Smooth muscle cell (in vitro differentiated cells): ENCODE results near the gene PCSK7. TPM values are rescaled to one million over a fixed set of nuclear protein-coding genes. Genes with fewer than 3 reads are reported as not detected.

Experiments
- DNase-seq: peaks from one replicate; lab custom pipeline; 2025; ENCODE audit not compliant: unreplicated experiment; lab: John Stamatoyannopoulos, UW
- H2AFZ ChIP-seq: fragments of 200-600 bp; sonication (generic); 2 replicates; pipeline ENCODE4 v1.6.0; 2016; ENCODE audit warnings: antibody characterized with exemption, low read depth, mild to moderate bottlenecking
- H3F3A ChIP-seq: fragments of 200-600 bp; sonication (generic); 2 replicates; pipeline ENCODE4 v1.6.0; 2017; ENCODE audit warnings: antibody characterized with exemption, low read depth
- H3K27ac ChIP-seq: fragments of 200-600 bp; sonication (generic); 2 replicates; pipeline ENCODE4 v1.5.1; 2016; ENCODE audit warnings: low read depth, mild to moderate bottlenecking
- H3K27me3 ChIP-seq: fragments of 200-600 bp; sonication (generic); 2 replicates; pipeline ENCODE4 v1.6.1; 2016; ENCODE audit warnings: low read depth, mild to moderate bottlenecking
- H3K36me3 ChIP-seq: fragments of 200-600 bp; sonication (generic); 2 replicates; pipeline ENCODE4 v1.5.1; 2016; ENCODE audit warnings: low read depth
- H3K4me1 ChIP-seq: fragments of 200-600 bp; sonication (generic); 2 replicates; pipeline ENCODE4 v1.5.1; 2016; ENCODE audit warnings: low read depth
- H3K4me2 ChIP-seq: fragments of 200-600 bp; sonication (generic); 2 replicates; pipeline ENCODE4 v1.6.0; 2016; ENCODE audit warnings: mild to moderate bottlenecking
- H3K4me3 ChIP-seq: fragments of 200-600 bp; sonication (generic); 2 replicates; pipeline ENCODE4 v1.5.1; 2016; ENCODE audit warnings: mild to moderate bottlenecking
- H3K79me2 ChIP-seq: fragments of 200-600 bp; sonication (generic); 2 replicates; pipeline ENCODE4 v1.6.0; 2016; ENCODE audit warnings: low read depth, mild to moderate bottlenecking
- H3K9ac ChIP-seq: fragments of 200-600 bp; sonication (generic); 2 replicates; pipeline ENCODE4 v1.6.0; 2016; ENCODE audit warnings: low read depth
- H3K9me3 ChIP-seq: fragments of 200-600 bp; sonication (generic); replicated peaks from 2 replicates; pipeline ENCODE4 v1.5.1; 2016; ENCODE audit warnings: low read depth
- H4K20me1 ChIP-seq: fragments of 200-600 bp; sonication (generic); 2 replicates; pipeline ENCODE4 v1.6.0; 2016; ENCODE audit warnings: low read depth
- CTCF ChIP-seq: fragments of 200-600 bp; sonication (generic); IDR thresholded peaks from 2 replicates; pipeline ENCODE4 v1.5.1; 2017; ENCODE audit warnings: borderline replicate concordance, mild to moderate bottlenecking, antibody characterized with exemption; ENCODE audit not compliant: insufficient read depth, poor library complexity, severe bottlenecking
- WGBS: methylation state at CpG from one replicate; pipeline ENCODE4 v1.1.7; 2016; ENCODE audit warnings: low lambda C conversion rate; 5-methylcytosine and 5-hydroxymethylcytosine counted together
- polyA plus RNA-seq: library from polyadenylated mRNA; unstranded; fragments of >200 nt; fragmentation: Nextera tagmentation; extraction: Ambion mirVana; gene quantifications from 2 replicates; pipeline ENCODE4 v1.2.1, GENCODE V29; 2016
- total RNA-seq: library from RNA; depleted of rRNA; stranded (reverse); fragments of >200 nt; gene quantifications from 2 replicates; pipeline ENCODE4 v1.2.3, GENCODE V29; 2014

The PCSK7 gene
- total and polyA plus RNA-seq, 2 experiments from 2014 or later, result 20.8 to 23.5 TPM

DNA sequence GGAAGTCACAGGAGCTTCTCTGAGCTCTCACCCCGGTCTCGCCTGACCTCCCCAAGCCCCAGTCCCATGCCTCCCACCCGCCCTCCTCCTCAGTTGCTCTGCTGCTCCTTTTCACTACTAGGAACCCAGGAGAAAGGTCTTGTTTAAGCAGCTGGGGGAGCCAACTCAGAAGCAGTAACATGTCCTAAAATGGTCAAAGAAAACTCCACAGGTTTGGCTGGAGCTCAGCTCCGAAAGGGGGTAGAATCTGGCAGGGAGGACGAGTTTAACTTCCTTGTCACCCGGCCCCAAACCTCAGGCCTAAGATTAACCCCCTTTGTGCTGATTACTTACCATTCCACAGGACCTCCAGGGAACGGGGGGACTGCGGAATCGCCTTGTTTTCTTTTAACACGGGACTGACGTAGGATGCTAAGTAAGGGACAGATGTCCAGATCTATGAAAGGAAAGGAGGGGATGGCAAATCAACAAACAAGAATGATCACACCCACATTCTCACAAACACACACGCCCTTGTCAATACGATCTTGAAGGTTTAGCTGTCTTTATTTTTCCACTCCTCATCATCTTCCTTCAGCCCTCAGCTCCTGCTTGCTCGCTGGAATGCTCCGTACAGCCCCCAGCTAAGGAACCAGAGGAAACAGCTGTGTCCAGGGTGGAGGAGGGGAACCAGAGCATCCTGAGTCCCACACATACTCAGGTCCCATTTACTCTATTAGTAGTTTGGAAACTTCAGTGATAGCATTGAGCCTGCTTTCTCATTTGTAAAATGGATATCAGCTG lies 13.5 kb downstream of the PCSK7 start:
- no peak overlapping the region for H2AFZ ChIP-seq
- peak overlapping the region; percentile 40 for H3K4me2 ChIP-seq
- no peak overlapping the region for H3K9ac ChIP-seq
- H4K20me1 ChIP-seq, result no peaks in the 10 kb centered on the region
- H3K79me2 ChIP-seq, result no peaks in the 10 kb centered on the region
- no peak for DNase-seq
- H3K4me1 ChIP-seq, result no peaks in the 10 kb centered on the region
- no peaks in the 10 kb centered on the region for H3K36me3 ChIP-seq
- peaks cover 10% of the 10 kb centered on the region for H3F3A ChIP-seq
- peak overlapping the region; percentile 78 for H3K27ac ChIP-seq
- no peaks in the 10 kb centered on the region for H3K27me3 ChIP-seq
- TF ChIP-seq CTCF, result no peak
- 69% methylated on average over 15 of the region's 15 CpGs for WGBS
- H3K9me3 ChIP-seq, result no peaks in the 10 kb centered on the region
- H3K4me3 ChIP-seq, result no peak overlapping the region

- Histone ChIP-seq H3K9ac (peak overlapping the region; percentile 19), H3K9me3 (no peaks in the 10 kb centered on the region), H4K20me1 (no peaks in the 10 kb centered on the region), H3K4me3 (no peak overlapping the region), H3K79me2 (no peaks in the 10 kb centered on the region), H3K36me3 (peaks cover 4% of the 10 kb centered on the region), H3F3A (peaks cover 10% of the 10 kb centered on the region), H3K4me1 (no peaks in the 10 kb centered on the region), H3K27me3 (no peaks in the 10 kb centered on the region), H3K4me2 (peak overlapping the region; percentile 49), H2AFZ (no peak overlapping the region), H3K27ac (peak overlapping the region; percentile 78)
- no peak for TF ChIP-seq CTCF
- WGBS, result 53% methylated on average over 11 of the region's 11 CpGs
- no peak for DNase-seq
Observed at GRCh38 chr11:117217141-117218084, 14.5 kb downstream of the PCSK7 start.

DNA sequence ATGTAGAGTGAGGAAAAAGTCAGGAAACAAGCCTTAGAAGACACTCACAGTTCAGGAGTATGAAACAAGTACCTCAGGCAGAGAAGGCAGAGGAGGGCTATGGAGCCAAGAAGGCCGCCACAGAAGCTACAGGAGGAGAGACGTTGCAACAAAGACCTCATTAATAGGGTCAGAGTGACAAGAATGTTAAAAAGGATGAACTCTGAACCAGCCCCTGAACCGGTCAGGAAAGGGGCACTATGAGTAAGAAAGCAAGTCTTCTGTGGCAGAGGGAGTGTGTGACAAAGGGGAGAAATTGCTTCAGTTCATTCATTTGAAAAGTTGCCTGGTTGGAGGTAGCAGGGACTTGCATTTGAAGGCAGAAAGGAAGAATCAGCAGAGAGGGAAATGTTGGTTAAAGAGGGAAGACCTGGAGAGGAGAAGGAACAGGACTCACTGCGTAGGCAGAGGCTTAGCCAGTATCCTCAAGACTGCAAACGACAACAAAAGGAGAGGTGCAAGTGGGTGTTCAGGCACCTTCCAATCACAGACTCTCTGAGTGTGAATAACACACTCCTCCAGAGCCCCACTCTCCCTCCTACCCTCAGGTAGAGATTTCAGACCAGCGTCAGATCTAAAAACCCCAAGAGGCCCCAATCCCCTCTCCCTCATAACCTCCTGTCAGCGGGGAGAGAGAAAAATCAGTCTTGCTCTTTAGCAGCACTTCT lies 17.3 kb downstream of the PCSK7 start:
- no peaks in the 10 kb centered on the region for H3K27me3 ChIP-seq
- no peak for TF ChIP-seq CTCF
- WGBS, result 92% methylated on average over 7 of the region's 7 CpGs
- no peaks in the 10 kb centered on the region for H3K79me2 ChIP-seq
- H3K4me3 ChIP-seq, result no peak overlapping the region
- H4K20me1 ChIP-seq, result no peaks in the 10 kb centered on the region
- DNase-seq, result no peak
- H3F3A ChIP-seq, result peaks cover 10% of the 10 kb centered on the region
- H3K27ac ChIP-seq, result no peak overlapping the region
- peaks cover 4% of the 10 kb centered on the region for H3K36me3 ChIP-seq
- H3K9ac ChIP-seq, result no peak overlapping the region
- H3K4me1 ChIP-seq, result no peaks in the 10 kb centered on the region
- H3K9me3 ChIP-seq, result no peaks in the 10 kb centered on the region
- H3K4me2 ChIP-seq, result no peak overlapping the region
- no peak overlapping the region for H2AFZ ChIP-seq
